ENCODE measurements around the gene MYH7. TPM values are rescaled to one million over a fixed set of nuclear protein-coding genes. Genes with fewer than 3 reads are reported as not detected.

MYH7 gene
- polyA plus RNA-seq, 1 of the 3 experiments (the other 2 are of a cell fraction), result not detected

DNA sequence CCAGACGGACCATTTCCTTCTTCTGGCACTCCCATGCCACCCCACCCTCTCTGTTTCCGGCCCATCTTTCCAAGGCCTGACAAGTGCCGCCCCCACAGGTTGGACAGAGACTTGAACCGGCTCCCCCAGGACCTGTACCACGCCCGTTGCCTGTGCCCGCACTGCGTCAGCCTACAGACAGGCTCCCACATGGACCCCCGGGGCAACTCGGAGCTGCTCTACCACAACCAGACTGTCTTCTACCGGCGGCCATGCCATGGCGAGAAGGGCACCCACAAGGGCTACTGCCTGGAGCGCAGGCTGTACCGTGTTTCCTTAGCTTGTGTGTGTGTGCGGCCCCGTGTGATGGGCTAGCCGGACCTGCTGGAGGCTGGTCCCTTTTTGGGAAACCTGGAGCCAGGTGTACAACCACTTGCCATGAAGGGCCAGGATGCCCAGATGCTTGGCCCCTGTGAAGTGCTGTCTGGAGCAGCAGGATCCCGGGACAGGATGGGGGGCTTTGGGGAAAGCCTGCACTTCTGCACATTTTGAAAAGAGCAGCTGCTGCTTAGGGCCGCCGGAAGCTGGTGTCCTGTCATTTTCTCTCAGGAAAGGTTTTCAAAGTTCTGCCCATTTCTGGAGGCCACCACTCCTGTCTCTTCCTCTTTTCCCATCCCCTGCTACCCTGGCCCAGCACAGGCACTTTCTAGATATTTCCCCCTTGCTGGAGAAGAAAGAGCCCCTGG lies 59.8 kb downstream of the MYH7 start:
- 86% methylated on average over 18 of the region's 21 CpGs for WGBS (ENCODE audit: low lambda C conversion rate)
- Histone ChIP-seq H3K9me3 (no peaks in the 10 kb centered on the region), H3K4me1 (ENCODE audit: control insufficient read depth in 1 of 2, insufficient read depth in 2 of 2, low read depth in 1 of 2, low read length in 1 of 2) (peaks cover 0 to 3% of the 10 kb centered on the region in 2 experiments; a peak in 1 of 4 replicates), H3K9me2 (no peaks in the 10 kb centered on the region), H3K36me3 (replicated peaks in 1 of 2; ENCODE audit: control insufficient read depth in 1 of 2, insufficient read depth in 2 of 2, low read length in 1 of 2) (no peaks in the 10 kb centered on the region), H3K9ac (no peak overlapping the region), H3K27ac (ENCODE audit: low read depth in 2 of 2, low read length in 1 of 2) (no peak overlapping the region), H3K27me3 (ENCODE audit: insufficient read depth) (peaks cover 10% of the 10 kb centered on the region), H3K79me2 (ENCODE audit: insufficient read depth) (no peaks in the 10 kb centered on the region), H4K20me1 (ENCODE audit: insufficient read depth) (no peaks in the 10 kb centered on the region), H2AFZ (ENCODE audit: low read depth) (no peak overlapping the region), H3K4me2 (no peak overlapping the region), H3K4me3 (ENCODE audit: low read depth in 2 of 2, low read length in 1 of 2) (no peak overlapping the region), H3F3A (replicated peaks; ENCODE audit: insufficient read depth) (no peaks in the 10 kb centered on the region)
- DNase-seq, result no peak
- CTCF ChIA-PET, result interaction anchor here (0.9 to 8.2 kb wide), 5 partner anchors 30 to 184 kb away, joined by 3 to 179 read pairs (median 3); partner anchors contain the start of gene PABPN1
- POLR2A ChIA-PET, result interaction anchor here (3.1 kb wide), 1 partner anchor 10 kb away, joined by 13 read pairs; the partner anchor contains the start of gene EFS
- TF ChIP-seq GABPA (IDR thresholded peaks at IDR 0.05; ENCODE audit: low read depth) (no peak), RCOR1 (IDR thresholded peaks at IDR 0.05; ENCODE audit: low read length) (no peak), CHD2 (IDR thresholded peaks at IDR 0.05; ENCODE audit: low read length, partially characterized antibody) (no peak), NFIC (IDR thresholded peaks at IDR 0.05; ENCODE audit: borderline replicate concordance) (no peak), EP300 (IDR thresholded peaks at IDR 0.05; ENCODE audit: borderline replicate concordance in 1 of 2, low read depth in 1 of 2, low read length in 1 of 2) (no peak), RFX5 (IDR thresholded peaks at IDR 0.05; ENCODE audit: low read length) (no peak), FOXM1 (IDR thresholded peaks at IDR 0.05; ENCODE audit: low read depth) (no peak), YY1 (IDR thresholded peaks at IDR 0.05; ENCODE audit: low read depth) (no peak)
- TF ChIP-seq, protein P1, sequence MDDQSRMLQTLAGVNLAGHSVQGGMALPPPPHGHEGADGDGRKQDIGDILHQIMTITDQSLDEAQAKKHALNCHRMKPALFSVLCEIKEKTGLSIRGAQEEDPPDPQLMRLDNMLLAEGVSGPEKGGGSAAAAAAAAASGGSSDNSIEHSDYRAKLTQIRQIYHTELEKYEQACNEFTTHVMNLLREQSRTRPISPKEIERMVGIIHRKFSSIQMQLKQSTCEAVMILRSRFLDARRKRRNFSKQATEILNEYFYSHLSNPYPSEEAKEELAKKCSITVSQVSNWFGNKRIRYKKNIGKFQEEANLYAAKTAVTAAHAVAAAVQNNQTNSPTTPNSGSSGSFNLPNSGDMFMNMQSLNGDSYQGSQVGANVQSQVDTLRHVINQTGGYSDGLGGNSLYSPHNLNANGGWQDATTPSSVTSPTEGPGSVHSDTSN (IDR thresholded peaks at IDR 0.05), result no peak
- TF ChIP-seq, protein P2, sequence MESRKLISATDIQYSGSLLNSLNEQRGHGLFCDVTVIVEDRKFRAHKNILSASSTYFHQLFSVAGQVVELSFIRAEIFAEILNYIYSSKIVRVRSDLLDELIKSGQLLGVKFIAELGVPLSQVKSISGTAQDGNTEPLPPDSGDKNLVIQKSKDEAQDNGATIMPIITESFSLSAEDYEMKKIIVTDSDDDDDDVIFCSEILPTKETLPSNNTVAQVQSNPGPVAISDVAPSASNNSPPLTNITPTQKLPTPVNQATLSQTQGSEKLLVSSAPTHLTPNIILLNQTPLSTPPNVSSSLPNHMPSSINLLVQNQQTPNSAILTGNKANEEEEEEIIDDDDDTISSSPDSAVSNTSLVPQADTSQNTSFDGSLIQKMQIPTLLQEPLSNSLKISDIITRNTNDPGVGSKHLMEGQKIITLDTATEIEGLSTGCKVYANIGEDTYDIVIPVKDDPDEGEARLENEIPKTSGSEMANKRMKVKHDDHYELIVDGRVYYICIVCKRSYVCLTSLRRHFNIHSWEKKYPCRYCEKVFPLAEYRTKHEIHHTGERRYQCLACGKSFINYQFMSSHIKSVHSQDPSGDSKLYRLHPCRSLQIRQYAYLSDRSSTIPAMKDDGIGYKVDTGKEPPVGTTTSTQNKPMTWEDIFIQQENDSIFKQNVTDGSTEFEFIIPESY (IDR thresholded peaks at IDR 0.05; ENCODE audit: borderline replicate concordance, low read depth), result no peak
- TF ChIP-seq, protein P3, sequence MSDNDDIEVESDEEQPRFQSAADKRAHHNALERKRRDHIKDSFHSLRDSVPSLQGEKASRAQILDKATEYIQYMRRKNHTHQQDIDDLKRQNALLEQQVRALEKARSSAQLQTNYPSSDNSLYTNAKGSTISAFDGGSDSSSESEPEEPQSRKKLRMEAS (IDR thresholded peaks at IDR 0.05; ENCODE audit: low read depth), result no peak
- TF ChIP-seq, protein P4, sequence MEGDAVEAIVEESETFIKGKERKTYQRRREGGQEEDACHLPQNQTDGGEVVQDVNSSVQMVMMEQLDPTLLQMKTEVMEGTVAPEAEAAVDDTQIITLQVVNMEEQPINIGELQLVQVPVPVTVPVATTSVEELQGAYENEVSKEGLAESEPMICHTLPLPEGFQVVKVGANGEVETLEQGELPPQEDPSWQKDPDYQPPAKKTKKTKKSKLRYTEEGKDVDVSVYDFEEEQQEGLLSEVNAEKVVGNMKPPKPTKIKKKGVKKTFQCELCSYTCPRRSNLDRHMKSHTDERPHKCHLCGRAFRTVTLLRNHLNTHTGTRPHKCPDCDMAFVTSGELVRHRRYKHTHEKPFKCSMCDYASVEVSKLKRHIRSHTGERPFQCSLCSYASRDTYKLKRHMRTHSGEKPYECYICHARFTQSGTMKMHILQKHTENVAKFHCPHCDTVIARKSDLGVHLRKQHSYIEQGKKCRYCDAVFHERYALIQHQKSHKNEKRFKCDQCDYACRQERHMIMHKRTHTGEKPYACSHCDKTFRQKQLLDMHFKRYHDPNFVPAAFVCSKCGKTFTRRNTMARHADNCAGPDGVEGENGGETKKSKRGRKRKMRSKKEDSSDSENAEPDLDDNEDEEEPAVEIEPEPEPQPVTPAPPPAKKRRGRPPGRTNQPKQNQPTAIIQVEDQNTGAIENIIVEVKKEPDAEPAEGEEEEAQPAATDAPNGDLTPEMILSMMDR (IDR thresholded peaks at IDR 0.05), result no peak
- TF ChIP-seq, protein P5, sequence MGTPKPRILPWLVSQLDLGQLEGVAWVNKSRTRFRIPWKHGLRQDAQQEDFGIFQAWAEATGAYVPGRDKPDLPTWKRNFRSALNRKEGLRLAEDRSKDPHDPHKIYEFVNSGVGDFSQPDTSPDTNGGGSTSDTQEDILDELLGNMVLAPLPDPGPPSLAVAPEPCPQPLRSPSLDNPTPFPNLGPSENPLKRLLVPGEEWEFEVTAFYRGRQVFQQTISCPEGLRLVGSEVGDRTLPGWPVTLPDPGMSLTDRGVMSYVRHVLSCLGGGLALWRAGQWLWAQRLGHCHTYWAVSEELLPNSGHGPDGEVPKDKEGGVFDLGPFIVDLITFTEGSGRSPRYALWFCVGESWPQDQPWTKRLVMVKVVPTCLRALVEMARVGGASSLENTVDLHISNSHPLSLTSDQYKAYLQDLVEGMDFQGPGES (IDR thresholded peaks at IDR 0.05; ENCODE audit: low read depth, low read length), result no peak
